Lower leg skin (tissue), 4 donors: ENCODE measurements around the gene SCLY. TPM values are rescaled to one million over a fixed set of nuclear protein-coding genes. Genes with fewer than 3 reads are reported as not detected.

Experiments used
- DNase-seq, 2 donors: peaks; one replicate each; pipeline ENCODE4 v3.0.0-alpha.2; 2019; ENCODE audit warnings: low spot score in 2 of 2
- H3K4me3 ChIP-seq: fragments of 200-600 bp; sonication (generic); 2 replicates; pipeline ENCODE4 v1.5.1; 2017; ENCODE audit warnings: mild to moderate bottlenecking, low read depth; ENCODE audit not compliant: poor library complexity, severe bottlenecking
- POLR2A ChIP-seq, 2 donors: fragments of 450-650 bp; IDR thresholded peaks; one replicate each; pipeline ENCODE4 v1.6.1; 2016 to 2017; ENCODE audit warnings: antibody characterized with exemption in 2 of 2, mild to moderate bottlenecking in 1 of 2, moderate library complexity in 1 of 2
- WGBS, 2 donors: methylation state at CpG; one replicate each; pipeline ENCODE4 v1.1.5; 2018; 5-methylcytosine and 5-hydroxymethylcytosine counted together
- intact Hi-C: fragments of 100-400 bp; cut with DNase I; formaldehyde crosslinking; loops from one replicate; pipeline ENCODE4 v1.15.0; 2023; ENCODE audit warnings: low total_unique reads
- total RNA-seq, 4 donors: library from RNA; depleted of rRNA; stranded (reverse); fragments of >200 nt; gene quantifications; one replicate each; pipeline ENCODE4 v1.1.0, GENCODE V29; 2016
- TF ChIP-seq, protein P1 (sequence below), 3 donors: fragments of 450-650 bp; IDR thresholded peaks; one replicate each; pipeline ENCODE4 v1.5.1; 2016; ENCODE audit warnings: antibody characterized with exemption in 3 of 3, mild to moderate bottlenecking in 3 of 3, moderate library complexity in 2 of 3

SCLY gene
- total RNA-seq, 4 donors from 2014 or later, result 2.4 to 12.1 (median 8.2) TPM

DNA sequence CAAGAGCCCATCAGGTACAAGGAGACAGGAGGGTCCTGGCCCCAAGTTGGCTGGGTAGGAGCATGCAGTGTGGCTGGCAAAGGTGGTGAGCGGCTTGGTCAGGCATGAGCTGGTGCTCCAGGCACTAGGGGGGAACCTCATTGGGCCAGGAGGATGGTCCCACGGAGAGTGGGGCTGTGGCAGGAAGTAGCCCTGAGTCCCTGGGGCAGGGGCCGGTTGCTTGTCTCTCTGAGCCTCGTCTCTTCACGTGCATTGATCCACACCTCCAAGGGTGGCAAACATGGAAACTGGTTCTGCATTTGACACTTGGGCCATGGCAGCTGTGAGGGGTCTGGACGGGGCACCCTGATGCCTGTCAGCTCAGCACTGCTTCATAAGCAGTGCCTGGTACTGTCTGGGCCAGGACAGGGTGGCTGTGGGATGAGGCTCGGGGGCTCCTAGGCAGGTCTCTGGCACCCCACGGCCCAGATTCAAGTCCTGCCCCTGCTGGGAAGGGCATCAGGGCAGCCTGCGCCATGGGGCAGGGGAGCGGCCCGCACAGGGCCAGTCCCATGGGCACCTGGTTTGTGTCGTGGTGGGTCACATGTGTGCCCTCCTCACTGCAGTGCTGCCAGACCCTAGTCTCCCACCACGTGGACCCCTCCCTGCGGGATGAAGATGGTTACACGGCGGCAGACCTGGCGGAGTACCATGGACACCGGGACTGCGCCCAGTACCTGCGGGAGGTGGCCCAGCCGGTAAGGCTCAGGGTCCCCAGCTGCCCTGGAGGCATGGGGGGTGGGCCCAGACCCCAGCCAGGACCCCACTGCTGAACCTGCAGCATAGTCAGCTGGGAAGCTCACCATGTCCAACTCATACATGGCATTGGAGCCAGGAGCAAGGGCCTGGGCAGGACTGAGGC, 55.7 kb downstream of the SCLY start:
- intact Hi-C loops, result no loop called here
- TF ChIP-seq, protein P1, sequence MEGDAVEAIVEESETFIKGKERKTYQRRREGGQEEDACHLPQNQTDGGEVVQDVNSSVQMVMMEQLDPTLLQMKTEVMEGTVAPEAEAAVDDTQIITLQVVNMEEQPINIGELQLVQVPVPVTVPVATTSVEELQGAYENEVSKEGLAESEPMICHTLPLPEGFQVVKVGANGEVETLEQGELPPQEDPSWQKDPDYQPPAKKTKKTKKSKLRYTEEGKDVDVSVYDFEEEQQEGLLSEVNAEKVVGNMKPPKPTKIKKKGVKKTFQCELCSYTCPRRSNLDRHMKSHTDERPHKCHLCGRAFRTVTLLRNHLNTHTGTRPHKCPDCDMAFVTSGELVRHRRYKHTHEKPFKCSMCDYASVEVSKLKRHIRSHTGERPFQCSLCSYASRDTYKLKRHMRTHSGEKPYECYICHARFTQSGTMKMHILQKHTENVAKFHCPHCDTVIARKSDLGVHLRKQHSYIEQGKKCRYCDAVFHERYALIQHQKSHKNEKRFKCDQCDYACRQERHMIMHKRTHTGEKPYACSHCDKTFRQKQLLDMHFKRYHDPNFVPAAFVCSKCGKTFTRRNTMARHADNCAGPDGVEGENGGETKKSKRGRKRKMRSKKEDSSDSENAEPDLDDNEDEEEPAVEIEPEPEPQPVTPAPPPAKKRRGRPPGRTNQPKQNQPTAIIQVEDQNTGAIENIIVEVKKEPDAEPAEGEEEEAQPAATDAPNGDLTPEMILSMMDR (IDR thresholded peaks at IDR 0.05), result no peak
- no peak for TF ChIP-seq POLR2A (IDR thresholded peaks at IDR 0.05)
- DNase-seq, result no peak
- H3K4me3 ChIP-seq, result no peak overlapping the region
- WGBS, 2 donors, result 82 to 88% methylated on average over 9 to 19 of the region's 21 CpGs

DNA sequence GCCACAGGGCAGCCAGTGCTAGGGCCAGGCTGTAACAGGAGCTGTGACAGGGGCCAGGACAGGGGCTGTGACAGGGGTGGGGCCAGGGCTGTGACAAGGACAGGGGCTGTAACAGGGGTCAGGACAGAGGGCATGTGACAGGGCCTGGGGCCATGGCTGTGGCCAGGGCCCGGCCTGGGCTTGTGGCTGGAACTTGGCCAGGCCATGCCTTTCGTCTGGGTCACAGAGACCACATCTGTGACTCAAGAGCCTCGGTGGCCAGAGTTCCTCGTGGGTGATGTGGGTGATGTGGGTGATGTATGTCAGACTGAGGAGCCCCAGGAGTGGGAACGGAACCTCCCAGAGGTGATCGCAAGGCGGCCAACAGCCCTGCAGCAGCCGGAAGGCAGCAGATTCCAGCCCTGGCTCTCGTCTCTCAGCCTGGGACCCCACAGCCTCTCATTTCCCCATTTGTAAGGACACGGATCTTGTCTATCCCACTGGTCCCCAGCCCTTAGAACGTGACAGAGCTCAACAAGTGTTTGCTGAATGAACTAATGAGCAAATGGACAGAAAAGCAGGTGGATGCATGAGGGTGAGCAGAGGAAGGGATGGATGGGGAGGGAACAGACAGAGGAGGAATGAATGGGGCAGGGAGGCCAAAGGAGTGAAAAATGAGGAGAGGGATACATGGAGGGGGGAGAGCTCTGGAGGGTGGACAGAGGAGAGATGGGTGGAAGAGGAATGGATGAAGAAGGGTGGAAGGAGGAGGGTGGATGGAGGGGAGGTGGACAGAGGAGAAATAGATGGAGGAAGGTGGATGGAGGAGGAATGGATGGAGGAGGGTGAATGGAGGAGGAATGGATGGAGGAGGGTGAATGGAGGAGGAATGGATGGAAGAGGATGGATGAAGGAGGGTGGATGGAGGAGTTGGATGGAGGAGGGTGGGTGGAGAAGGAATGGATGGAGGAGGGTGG, 56.7 kb downstream of the SCLY start:
- DNase-seq, result no peak
- WGBS, 2 donors, result 59 to 79% methylated on average over 11 of the region's 11 CpGs
- intact Hi-C loops, result no loop called here

DNA sequence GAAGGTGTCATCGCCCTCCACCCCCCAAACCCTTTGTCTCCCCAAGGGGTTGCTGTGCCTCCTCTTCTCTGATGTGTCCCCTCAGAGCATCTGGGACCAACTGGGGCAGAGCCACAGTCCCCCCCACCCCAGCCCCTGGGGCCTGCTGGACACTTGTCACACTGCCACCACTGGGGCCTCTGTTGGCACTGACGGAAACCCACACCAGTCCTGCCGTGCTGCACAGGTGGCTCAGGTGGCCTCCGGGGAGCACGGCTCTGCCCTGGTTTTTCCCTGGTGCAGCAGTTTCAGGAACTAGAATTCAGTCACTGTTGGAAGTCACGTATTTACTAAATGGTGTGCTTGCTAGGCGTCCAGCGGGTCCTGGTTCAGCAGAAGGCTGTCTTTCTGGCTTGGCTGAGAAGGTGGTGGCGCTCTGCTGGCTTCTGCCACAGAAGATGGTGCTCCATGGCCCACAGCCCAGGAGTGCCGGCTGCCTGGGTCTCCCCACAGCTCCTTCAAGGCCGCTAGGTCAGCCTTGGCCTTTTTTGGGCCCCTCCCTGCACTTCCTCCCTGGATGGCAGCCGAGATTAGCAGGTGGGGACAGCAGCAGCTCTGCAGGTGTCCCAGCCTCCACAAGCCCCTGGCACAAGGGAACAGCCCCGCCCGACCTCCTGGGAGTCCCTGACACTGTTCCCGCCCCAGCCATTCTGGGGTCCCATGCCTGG, 59.1 kb downstream of the SCLY start:
- TF ChIP-seq, protein P1 (IDR thresholded peaks at IDR 0.05), result no peak
- no peak for TF ChIP-seq POLR2A (IDR thresholded peaks at IDR 0.05)
- intact Hi-C loops, result no loop called here
- 40 to 59% methylated on average over 11 to 14 of the region's 15 CpGs for WGBS, 2 donors
- no peak for DNase-seq
- H3K4me3 ChIP-seq, result no peak overlapping the region

More for the DNA sequence above, 56.7 kb downstream of the SCLY start:
- H3K4me3 ChIP-seq, result no peak overlapping the region
- TF ChIP-seq, protein P1 (IDR thresholded peaks at IDR 0.05), result no peak
- TF ChIP-seq POLR2A (IDR thresholded peaks at IDR 0.05), result no peak

DNA sequence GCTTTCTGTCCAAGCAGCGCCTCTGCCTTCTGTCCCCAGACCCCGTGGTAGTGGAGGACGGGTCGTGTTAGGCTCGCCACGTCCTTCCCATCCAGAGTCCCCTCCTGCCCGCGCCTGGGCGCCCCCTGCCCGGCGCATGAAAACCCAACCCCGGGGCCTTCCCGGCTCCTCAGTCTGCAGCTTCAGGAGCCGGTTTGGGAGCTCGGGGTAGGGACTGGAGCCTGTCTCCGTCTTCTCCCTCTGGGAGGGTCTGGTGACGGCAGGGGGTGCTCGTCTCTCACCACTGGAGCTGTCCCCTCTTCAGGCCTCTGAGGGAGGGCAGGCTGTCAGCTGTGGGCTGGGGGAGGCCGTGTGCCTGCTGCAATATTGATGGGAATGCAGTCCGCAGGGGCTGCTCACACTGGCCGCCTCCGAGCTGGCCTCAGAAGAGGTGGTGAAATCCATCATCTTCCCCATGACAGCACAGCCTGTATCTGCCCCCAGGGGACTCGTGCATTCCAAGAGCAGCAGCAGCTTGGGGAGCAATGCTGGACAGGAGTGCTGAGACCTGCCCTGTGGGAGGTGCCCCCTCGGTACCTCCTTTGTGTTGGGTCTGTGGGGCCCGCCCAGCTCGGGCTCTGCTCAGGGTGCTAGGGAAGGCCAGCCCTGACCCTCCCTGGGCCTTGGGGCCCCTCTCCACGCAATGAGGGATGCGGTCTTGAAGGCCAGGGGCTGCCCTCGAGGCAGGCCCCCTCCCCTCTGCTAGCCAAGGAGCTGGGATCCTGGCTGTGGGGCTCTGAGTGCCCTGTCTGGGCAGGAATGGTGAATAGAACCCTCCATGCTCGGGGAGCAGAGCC, 59.9 kb downstream of the SCLY start:
- H3K4me3 ChIP-seq, result no peak overlapping the region
- TF ChIP-seq, protein P1 (IDR thresholded peaks at IDR 0.05), result no peak
- TF ChIP-seq POLR2A (IDR thresholded peaks at IDR 0.05), result no peak
- WGBS, 2 donors, result 26 to 36% methylated on average over 13 to 25 of the region's 30 CpGs
- DNase-seq, result no peak
- intact Hi-C loops, result no loop called here
